NAMALWA (cell line): Measurements from ENCODE around the gene SLC25A19.
A peak's percentile ranks its signal among the peaks of the same experiment; 100 is the strongest.
"Not testable (repeated sequence)": the region's sequence is repeated elsewhere in the genome, so short reads cannot be mapped to it uniquely, and the experiment has no call there.

Experiments
- DNase-seq: peaks from one replicate; pipeline ENCODE4 v3.0.0-alpha.2; 2015; ENCODE audit warnings: low spot score

Gene SLC25A19

DNA sequence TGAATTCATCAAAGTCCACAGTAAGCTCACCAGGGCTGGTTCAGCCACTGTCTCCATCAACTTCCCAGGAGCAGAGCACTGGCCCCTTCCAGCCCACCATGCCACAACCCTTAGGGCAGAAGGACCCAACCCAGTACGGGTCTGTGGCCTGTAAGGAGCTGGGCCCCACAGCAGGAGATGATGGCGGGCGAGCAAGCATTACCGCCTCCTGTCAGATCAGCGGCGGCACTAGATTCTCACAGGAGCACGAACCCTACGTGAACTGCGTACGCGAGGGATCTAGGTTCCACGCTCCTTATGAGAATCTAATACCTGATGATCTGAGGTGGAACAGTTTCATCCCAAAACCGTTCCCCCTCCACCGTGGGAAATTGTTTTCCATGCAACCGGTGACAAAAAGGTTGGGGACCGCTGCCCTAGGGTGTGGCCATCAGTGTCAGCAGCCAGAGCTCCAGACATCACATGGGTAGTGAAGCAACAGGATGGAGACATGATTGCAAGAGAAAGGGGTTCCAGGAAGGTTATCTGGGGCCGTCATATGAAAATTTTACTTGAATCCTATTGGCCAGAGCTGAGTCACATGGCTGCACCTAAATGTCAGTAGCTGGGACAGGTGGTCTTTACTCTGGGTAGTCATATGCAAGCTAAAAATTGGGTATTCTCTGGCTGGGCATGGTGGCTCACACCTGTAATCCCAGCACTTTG lies 12.4 kb upstream of the SLC25A19 start:
- DNase-seq, result no peak

DNA sequence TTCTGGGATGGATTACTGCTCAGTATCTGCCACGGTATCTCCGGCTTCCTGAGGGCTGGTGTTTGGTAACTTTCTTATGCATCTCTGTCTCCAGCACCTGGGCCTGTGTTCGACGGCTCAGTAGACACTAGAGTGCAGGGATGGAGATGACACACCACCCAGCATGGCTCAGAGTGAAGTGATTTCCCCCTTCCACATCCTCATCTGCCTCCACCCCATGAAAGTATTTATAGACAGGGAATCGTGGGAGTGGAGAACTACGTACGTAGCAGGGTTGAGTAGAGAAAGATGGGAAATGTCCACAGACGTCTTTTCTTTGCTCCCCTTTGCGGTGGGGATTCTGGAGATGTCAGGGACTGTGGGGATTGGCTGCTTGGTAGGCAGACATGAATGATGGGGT lies 11.8 kb upstream of the SLC25A19 start:
- no peak for DNase-seq

DNA sequence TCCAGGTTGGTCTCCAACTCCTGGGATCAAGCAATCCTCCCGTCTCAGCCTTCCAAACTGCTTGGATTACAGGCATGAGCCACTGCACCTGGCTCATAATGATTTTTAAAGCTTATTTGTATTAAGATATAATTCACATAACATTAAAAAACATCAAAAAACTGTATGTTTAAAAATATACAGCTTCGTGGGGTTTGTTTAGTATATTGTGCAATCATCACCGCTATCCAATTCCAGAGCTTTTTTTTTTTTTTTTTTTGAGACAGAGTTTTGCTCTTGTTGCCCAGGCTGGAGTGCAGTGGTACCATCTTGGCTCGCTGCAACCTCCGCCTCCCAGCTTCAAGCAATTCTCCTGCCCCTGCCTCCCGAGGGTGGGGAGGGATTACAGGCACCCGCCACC lies 11.0 kb upstream of the SLC25A19 start:
- no peak for DNase-seq

DNA sequence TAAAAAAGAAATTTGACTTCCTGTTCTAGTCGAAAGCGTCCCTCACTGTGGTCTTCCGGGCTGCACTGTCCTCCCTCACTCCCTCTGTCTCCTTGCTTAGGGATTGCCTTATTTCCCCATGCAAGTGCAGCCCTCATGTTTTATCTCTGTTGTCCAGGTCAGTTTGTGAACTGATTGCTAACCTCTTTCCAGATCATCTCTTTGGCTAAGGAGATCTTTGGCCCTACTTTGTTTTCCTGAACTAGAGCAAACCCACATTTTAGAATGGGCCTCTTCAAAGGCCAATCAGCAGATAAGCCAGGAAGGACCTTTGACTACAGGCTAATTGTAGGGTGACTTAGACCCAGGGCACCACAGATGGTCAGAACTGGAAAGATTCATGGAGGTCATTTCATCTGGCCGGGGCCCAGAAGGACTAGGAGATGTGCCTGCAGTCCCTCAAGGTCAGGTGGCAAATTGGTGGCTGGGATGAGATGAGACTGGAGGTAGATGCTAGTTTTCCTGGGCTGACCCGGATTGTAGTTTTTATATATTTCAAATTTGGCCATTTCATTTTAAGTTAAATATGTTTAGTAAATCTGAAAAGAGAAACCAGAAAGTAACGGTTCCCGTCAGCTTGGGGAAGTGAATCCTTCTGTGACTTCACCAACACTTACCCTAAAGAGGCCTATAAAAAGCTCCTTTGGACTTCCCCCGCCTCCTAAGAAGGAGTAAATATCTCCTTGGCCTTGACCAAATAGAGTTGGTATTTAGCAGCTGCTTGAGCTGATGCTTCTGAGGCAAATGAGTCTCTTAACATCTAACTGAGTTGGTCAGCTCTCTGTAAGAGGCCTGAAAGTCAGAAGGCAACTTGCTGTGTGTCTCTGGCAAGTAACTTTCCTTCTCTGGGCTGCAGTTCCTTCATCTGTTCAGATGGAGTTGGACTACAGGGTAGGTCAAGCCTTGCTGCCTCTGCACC lies 6.2 kb upstream of the SLC25A19 start:
- DNase-seq, result peak; percentile 95

GRCh38 chr17:75292810-75293448 lies 3.7 kb upstream of the SLC25A19 start:
- DNase-seq, result not testable (repeated sequence)

DNA sequence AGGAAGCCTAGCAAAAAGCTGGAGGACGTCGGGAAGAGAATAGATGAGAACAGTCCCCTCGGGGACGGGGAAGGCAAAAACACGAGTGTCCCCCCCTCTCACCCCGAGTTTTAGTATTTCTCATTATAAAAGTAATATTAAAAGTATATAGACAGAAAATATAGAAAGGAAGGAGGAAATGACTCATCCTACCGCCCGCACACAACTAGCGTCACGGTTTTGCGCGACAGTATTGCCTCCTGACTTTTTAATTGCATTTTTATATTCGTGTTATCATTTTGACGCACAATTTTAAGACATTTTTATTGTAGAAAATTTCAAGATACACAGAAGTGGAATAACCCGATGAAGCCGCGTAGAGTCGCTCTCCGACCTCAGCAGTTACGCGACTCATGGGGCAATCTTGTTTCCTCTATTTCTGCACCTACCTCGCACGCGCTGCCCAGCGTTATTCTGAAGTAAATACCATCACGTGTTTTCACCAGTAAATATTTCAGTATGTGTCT lies 652 bp upstream of the SLC25A19 start:
- DNase-seq, result peak; percentile 88

GRCh38 chr17:75288770-75289114 lies 491 bp downstream of the SLC25A19 start:
- peak; percentile 85 for DNase-seq

DNA sequence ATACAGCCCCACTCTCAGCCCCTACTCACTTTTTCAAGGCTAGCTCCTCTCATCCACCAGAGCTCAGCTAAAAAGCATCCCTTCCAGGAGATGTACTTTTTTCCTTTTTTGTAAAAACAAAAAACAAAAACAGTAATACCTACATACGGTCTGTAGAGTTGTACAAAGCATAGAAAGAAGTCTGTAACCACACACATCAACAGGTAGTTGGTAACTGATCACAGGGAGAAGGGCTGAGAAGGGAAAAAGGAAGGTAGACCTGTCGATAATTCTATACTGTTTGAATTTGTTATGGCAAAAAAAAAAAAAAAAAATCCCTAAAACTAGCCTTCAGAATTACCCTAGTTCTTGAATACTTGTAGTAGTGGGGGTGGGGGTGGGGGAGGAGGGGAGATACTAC lies 874 bp downstream of the SLC25A19 start:
- no peak for DNase-seq

GRCh38 chr17:75287221-75287620 lies 2.0 kb downstream of the SLC25A19 start:
- no peak for DNase-seq

- DNase-seq, result no peak
These were observed 4.1 kb downstream of the SLC25A19 start for GRCh38 chr17:75285123-75285522.

GRCh38 chr17:75280189-75280588 lies 9.0 kb downstream of the SLC25A19 start:
- DNase-seq, result not testable (repeated sequence)

GRCh38 chr17:75277664-75278071 lies 11.6 kb downstream of the SLC25A19 start:
- DNase-seq, result no peak

DNA sequence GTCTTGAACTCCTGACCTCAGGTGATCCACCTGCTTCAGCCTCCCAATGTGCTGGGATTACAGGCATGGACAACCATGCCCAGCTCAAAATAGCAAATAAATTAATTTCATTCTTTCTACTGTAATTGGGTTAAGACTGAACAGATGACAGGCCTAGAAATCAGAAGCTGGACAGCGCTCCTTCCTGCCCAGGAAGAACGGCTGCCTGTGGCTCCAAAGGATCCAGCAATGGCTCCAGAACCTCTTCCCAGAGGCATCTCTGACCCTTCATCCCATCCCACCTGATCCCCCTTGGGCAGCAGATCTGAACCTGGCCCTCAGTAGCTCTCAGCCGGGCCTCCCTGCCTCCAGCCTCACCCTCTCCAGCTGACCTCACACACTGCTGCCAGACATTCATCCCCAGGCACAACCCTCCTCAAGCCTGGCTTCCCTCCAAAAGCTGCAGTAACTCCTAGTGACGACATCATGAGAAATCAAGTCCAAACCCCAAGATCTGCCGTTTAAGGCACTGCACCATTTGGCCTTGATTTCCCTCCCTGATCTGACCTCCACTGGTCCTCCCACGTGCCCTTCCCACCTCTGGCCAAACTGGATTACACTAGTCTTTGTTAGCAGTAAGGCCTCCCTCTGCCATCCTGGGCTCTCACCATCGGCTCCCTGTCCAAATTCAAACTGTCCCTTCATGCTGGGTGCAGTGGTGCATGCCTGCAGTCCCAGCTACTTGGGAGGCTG lies 15.1 kb downstream of the SLC25A19 start:
- DNase-seq, result no peak

GRCh38 chr17:75272848-75273184 lies 16.4 kb downstream of the SLC25A19 start:
- DNase-seq, result no peak

DNA sequence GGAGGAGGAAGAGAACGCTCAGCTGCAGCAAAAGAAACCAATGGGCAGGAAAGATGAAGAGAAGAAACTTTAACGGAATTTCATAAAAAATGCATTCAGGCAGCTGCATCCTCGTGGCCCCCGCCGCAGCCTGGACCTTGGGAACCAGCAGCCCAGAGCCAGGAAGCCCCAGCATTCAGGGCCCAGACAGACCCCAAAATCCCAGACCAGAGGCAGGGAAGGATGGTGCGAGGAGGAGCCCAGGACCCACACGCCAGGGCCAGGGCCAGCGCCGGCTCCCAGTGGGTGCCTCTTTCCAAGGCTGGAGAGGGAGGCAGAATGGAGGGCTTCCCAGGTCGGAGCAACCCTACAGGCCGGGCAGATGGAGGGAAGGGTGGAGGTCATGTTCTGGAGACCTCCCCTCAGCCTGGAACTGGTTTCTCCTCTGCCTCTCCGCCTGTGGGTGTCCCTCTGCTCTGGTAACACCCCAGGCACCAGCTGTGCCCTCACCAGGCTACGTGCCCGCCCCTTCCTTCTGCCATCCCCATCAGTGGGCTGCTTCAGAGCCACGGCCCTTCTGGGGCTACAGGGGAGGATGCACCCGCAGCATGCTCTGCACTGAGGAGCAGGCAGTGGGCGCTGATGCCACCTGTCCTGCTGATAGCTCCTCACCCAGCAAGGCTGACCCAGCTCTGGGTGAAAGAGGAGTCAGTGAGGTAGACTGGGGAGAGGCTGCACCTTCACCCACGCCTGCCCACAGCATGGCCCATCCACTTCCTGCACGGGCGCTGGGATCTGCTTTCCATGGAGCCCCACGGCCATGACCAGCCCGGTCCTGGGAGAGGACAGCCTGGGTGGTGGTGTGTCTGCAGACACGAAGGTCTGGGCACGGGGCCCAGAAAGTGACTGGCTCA lies 17.0 kb downstream of the SLC25A19 start:
- peak; percentile 46 for DNase-seq

GRCh38 chr17:75271233-75271954 lies 17.8 kb downstream of the SLC25A19 start:
- DNase-seq, result peak; percentile 86

- DNase-seq, result no peak
These were observed 18.3 kb downstream of the SLC25A19 start, which contains the start of gene MIF4GD for GRCh38 chr17:75270966-75271232. Gene MIF4GD, minus strand, starts transcription at chr17:75271231. Its CDS starts 1,036 bp downstream, at chr17:75270195.

DNA sequence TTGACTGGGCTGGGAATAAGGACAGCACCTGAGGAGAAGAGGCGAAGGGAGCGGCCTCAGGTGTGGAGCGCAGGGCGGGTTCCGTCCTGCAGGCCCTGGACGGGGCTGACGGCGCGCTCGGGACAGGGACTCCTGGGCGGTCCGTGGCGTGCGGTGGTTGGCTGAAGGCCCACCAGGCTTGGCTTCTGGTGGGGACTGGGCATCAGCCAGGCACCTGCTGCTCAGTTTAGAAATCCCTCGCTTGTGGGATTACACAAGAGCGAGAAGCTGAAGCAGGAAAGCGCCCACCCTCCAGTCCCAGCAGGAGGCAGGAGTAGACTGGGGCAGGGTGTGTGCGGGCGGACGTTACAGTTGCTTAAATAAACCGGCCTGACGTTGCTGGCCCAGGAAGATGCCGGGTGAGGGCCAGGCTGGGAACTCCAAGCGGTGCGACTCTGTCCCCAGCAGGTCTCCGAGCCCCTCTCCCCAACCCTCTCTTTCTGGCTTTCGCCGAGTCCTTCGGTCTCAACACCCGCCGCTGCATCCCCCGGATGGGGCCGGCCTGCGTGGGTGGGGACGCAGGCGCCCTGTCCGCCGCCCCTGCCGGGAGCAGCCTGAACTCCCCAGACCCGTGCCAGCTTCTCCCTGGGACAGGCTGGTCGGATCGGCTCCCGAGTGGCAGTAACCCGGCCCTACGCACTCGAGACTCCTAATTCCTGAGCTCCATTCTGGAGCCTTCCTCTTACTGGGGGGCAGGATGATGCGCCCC lies 18.8 kb downstream of the SLC25A19 start:
- peak; percentile 73 for DNase-seq

GRCh38 chr17:75269844-75270217 lies 19.4 kb downstream of the SLC25A19 start:
- no peak for DNase-seq
